Measurements from ENCODE around the gene PACRG.

PACRG gene

GRCh38 chr6:163190786-163191185 is 463.0 kb downstream of the PACRG start:
- TF ChIP-seq TAF1 (IDR thresholded peaks at IDR 0.05; ENCODE audit: borderline replicate concordance, insufficient read depth, low read length): no peak
- no peak for TF ChIP-seq POLR2AphosphoS5 (IDR thresholded peaks at IDR 0.05; ENCODE audit: low read depth, low read length)

GRCh38 chr6:163191704-163192537 is 464.1 kb downstream of the PACRG start:
- TF ChIP-seq FOXP2 (optimal IDR thresholded peaks at IDR 0.05; ENCODE audit: borderline replicate concordance, extremely low read depth, extremely low read length, insufficient read depth) (no peak), SIN3A (IDR thresholded peaks at IDR 0.05; ENCODE audit: borderline replicate concordance, insufficient read depth, low read length) (no peak), TAF1 (IDR thresholded peaks at IDR 0.05; ENCODE audit: borderline replicate concordance, insufficient read depth, low read length) (no peak), POLR2AphosphoS5 (IDR thresholded peaks at IDR 0.05; ENCODE audit: low read depth, low read length) (no peak), REST (IDR thresholded peaks at IDR 0.05; ENCODE audit: insufficient read depth in 1 of 2, low read depth in 2 of 2, low read length in 2 of 2) (no peak)

- TF ChIP-seq REST (IDR thresholded peaks at IDR 0.05; ENCODE audit: insufficient read depth in 1 of 2, low read depth in 2 of 2, low read length in 2 of 2): no peak
- no peak for TF ChIP-seq POLR2AphosphoS5 (IDR thresholded peaks at IDR 0.05; ENCODE audit: low read depth, low read length)
- TF ChIP-seq TAF1 (IDR thresholded peaks at IDR 0.05; ENCODE audit: borderline replicate concordance, insufficient read depth, low read length): no peak
- TF ChIP-seq FOXP2 (optimal IDR thresholded peaks at IDR 0.05; ENCODE audit: borderline replicate concordance, extremely low read depth, extremely low read length, insufficient read depth): no peak
- TF ChIP-seq SIN3A (IDR thresholded peaks at IDR 0.05; ENCODE audit: borderline replicate concordance, insufficient read depth, low read length): no peak
Observed at GRCh38 chr6:163192591-163192990, 464.8 kb downstream of the PACRG start.

- TF ChIP-seq POLR2AphosphoS5 (IDR thresholded peaks at IDR 0.05; ENCODE audit: low read depth, low read length) (no peak), REST (IDR thresholded peaks at IDR 0.05; ENCODE audit: insufficient read depth in 1 of 2, low read depth in 2 of 2, low read length in 2 of 2) (no peak), FOXP2 (optimal IDR thresholded peaks at IDR 0.05; ENCODE audit: borderline replicate concordance, extremely low read depth, extremely low read length, insufficient read depth) (no peak), SIN3A (IDR thresholded peaks at IDR 0.05; ENCODE audit: borderline replicate concordance, insufficient read depth, low read length) (no peak), TAF1 (IDR thresholded peaks at IDR 0.05; ENCODE audit: borderline replicate concordance, insufficient read depth, low read length) (no peak)
Observed at GRCh38 chr6:163193326-163193725, 465.6 kb downstream of the PACRG start.

GRCh38 chr6:163195721-163196691 is 468.2 kb downstream of the PACRG start:
- TF ChIP-seq FOXP2 (optimal IDR thresholded peaks at IDR 0.05; ENCODE audit: borderline replicate concordance, extremely low read depth, extremely low read length, insufficient read depth) (no peak), POLR2AphosphoS5 (IDR thresholded peaks at IDR 0.05; ENCODE audit: low read depth, low read length) (no peak), REST (IDR thresholded peaks at IDR 0.05; ENCODE audit: insufficient read depth in 1 of 2, low read depth in 2 of 2, low read length in 2 of 2) (no peak), TAF1 (IDR thresholded peaks at IDR 0.05; ENCODE audit: borderline replicate concordance, insufficient read depth, low read length) (no peak), SIN3A (IDR thresholded peaks at IDR 0.05; ENCODE audit: borderline replicate concordance, insufficient read depth, low read length) (no peak)
